ENCODE measurements around the gene ARMC12. TPM values are rescaled to one million over a fixed set of nuclear protein-coding genes. Genes with fewer than 3 reads are reported as not detected.
"Not testable (repeated sequence)": the region's sequence is repeated elsewhere in the genome, so short reads cannot be mapped to it uniquely, and the experiment has no call there.

ARMC12 gene
- total and polyA plus RNA-seq, 4 experiments from 2014 or later = 0.28 to 1.3 (median 0.69) TPM; not detected in 1

DNA sequence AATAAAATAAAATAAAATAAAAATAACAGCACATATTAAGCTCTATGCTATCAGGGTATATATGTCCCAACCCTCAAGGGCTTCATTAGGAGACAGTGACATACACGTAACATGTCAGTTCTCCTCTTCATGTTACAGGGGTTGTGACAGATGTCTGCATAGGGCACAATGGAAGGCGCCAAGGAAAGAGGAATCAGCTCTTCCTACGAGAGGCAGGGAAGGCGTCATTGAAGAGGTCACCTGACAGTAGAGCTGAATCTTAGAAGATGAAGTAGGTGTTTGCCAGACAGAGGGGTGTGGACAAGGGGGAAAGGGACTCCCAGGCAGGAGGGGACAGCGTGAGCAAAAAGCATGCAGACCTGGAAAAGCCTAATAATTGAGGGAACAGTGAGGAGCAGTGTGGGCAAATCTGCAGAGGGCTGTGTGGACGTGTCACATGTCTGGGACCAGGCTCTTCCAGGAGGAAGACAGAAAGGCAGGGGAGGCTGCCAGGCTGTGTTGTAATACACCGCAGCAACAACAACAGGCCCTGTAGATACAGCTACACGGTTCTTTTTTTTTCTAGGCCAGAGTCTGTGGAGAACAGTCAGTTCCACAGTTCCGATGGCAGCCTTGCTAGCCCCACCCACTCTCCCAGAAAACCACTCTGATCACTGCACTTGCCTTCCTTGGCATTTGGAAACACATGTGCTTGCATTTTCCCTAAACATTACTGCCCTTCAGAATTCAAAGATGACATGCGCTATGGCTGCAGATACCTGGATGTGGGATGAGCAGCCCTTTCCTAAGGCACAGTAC lies 45.6 kb upstream of the ARMC12 start:
- peaks cover 0 to 13% of the 10 kb centered on the region in 2 donors for H3K36me3 Mint-ChIP-seq

GRCh38 chr6:35694462-35694861 lies 42.4 kb upstream of the ARMC12 start:
- no peaks in the 10 kb centered on the region for H3K9me3 Mint-ChIP-seq
- no peaks in the 10 kb centered on the region for H3K27me3 Mint-ChIP-seq
- H3K36me3 Mint-ChIP-seq = no peaks in the 10 kb centered on the region
- H3K27ac ChIP-seq (ENCODE audit: low read depth, low read length) = no peak overlapping the region
- H3K4me3 ChIP-seq (ENCODE audit: low read length in 2 of 2) = no peak overlapping the region
- POLR2A ChIA-PET (ENCODE audit: partially characterized antibody) = no interaction called here
- H3K9me3 ChIP-seq (ENCODE audit: control insufficient read depth in 1 of 2, low read length in 2 of 2) = no peaks in the 10 kb centered on the region
- no peaks in the 10 kb centered on the region for H3K27me3 ChIP-seq (ENCODE audit: insufficient read depth, low read length)
- H3K4me3 Mint-ChIP-seq = no peak overlapping the region
- H3K27ac Mint-ChIP-seq = no peak overlapping the region
- H3K36me3 ChIP-seq (ENCODE audit: insufficient read depth, low read length) = no peaks in the 10 kb centered on the region
- H3K4me1 ChIP-seq (ENCODE audit: insufficient read depth, low read length) = no peaks in the 10 kb centered on the region
- no peak for DNase-seq
- peaks cover 0 to 4% (median 4%) of the 10 kb centered on the region in 4 donors for H3K4me1 Mint-ChIP-seq
- intact Hi-C loops (cut with micrococcal nuclease) = no loop called here
- CTCF ChIA-PET (ENCODE audit: partially characterized antibody) = no interaction called here

More for the DNA sequence above, 45.6 kb upstream of the ARMC12 start:
- POLR2A ChIA-PET (ENCODE audit: partially characterized antibody) = interaction anchor here (1.2 kb wide), 1 partner anchor 11 kb away, joined by 3 read pairs; no protein-coding TSS in a partner anchor
- Histone ChIP-seq H3K27ac (ENCODE audit: low read depth, low read length) (no peak overlapping the region), H3K27me3 (ENCODE audit: insufficient read depth, low read length) (no peaks in the 10 kb centered on the region), H3K9me3 (ENCODE audit: control insufficient read depth in 1 of 2, low read length in 2 of 2) (no peaks in the 10 kb centered on the region), H3K4me3 (ENCODE audit: low read length in 2 of 2) (no peak overlapping the region), H3K36me3 (ENCODE audit: insufficient read depth, low read length) (no peaks in the 10 kb centered on the region), H3K4me1 (ENCODE audit: insufficient read depth, low read length) (no peaks in the 10 kb centered on the region)
- Mint-ChIP-seq H3K4me3 (peak overlapping the region in 1 of 8 donors; percentile 11), H3K9me3 (no peaks in the 10 kb centered on the region), H3K27ac (peak overlapping the region in 3 of 7 donors; percentile 21 to 81 (median 49)), H3K4me1 (peaks cover 4 to 25% (median 8%) of the 10 kb centered on the region in 4 donors), H3K27me3 (no peaks in the 10 kb centered on the region)
- intact Hi-C loops (cut with micrococcal nuclease) = no loop called here
- CTCF ChIA-PET (ENCODE audit: partially characterized antibody) = interaction anchor here (0.9 to 1.0 kb wide), 2 partner anchors 38 to 67 kb away, joined by 3 to 4 read pairs; no protein-coding TSS in a partner anchor
- no peak for DNase-seq

DNA sequence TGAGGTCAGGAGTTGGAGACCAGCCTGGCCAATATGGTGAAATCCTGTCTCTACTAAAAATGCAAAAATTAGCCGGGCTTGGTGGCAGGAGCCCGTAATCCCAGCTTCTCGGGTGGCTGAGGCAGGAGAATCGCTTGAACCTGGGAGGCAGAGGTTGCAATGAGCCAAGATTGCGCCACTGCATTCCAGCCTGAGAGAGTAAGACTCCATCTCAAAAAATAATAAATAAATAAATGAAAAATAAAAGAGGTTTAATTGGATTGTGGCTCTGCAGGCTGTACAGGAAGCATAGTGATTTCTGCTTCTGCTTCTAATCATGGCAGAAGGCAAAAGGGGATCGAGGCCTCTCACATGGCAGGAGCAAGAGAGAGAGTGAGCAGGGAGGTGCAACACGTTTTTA lies 38.4 kb upstream of the ARMC12 start:
- H3K27me3 Mint-ChIP-seq; H3K4me3 ChIP-seq (ENCODE audit: low read length in 2 of 2); H3K4me3 Mint-ChIP-seq; H3K36me3 ChIP-seq (ENCODE audit: insufficient read depth, low read length); POLR2A ChIA-PET (ENCODE audit: partially characterized antibody); H3K9me3 Mint-ChIP-seq; H3K4me1 ChIP-seq (ENCODE audit: insufficient read depth, low read length); H3K9me3 ChIP-seq (ENCODE audit: control insufficient read depth in 1 of 2, low read length in 2 of 2); intact Hi-C loops (cut with micrococcal nuclease); H3K4me1 Mint-ChIP-seq; H3K27me3 ChIP-seq (ENCODE audit: insufficient read depth, low read length); DNase-seq; H3K27ac ChIP-seq (ENCODE audit: low read depth, low read length); CTCF ChIA-PET (ENCODE audit: partially characterized antibody); H3K36me3 Mint-ChIP-seq; H3K27ac Mint-ChIP-seq: not testable (repeated sequence)

DNA sequence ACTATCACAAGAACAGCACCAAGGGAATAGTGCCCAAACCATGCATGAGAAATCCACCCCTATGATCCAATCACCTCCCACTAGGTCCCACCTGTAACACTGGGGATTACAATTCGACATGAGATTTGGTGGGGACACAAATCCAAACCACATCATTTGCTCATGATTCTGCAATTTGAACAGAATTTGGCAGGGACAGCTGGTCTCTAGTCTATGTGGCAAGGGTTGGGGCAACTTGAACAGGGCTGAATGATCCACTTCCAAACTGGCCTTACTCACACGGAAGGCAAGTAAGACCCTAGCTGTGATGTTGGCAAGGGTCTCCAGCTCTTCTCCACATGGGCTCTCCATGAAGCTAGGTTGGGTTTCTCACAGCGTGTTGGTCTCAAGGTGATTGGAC lies 38.0 kb upstream of the ARMC12 start:
- H3K4me1 ChIP-seq (ENCODE audit: insufficient read depth, low read length) = no peaks in the 10 kb centered on the region
- peaks cover 0 to 4% (median 0%) of the 10 kb centered on the region in 8 donors for H3K9me3 Mint-ChIP-seq
- H3K36me3 Mint-ChIP-seq = no peaks in the 10 kb centered on the region
- no peak for DNase-seq
- intact Hi-C loops (cut with micrococcal nuclease) = no loop called here
- H3K4me1 Mint-ChIP-seq = peaks cover 0 to 2% (median 0%) of the 10 kb centered on the region in 4 donors
- no peak overlapping the region for H3K27ac ChIP-seq (ENCODE audit: low read depth, low read length)
- no peak overlapping the region for H3K4me3 Mint-ChIP-seq
- H3K36me3 ChIP-seq (ENCODE audit: insufficient read depth, low read length) = no peaks in the 10 kb centered on the region
- no peak overlapping the region for H3K4me3 ChIP-seq (ENCODE audit: low read length in 2 of 2)
- no peak overlapping the region for H3K27ac Mint-ChIP-seq
- no peaks in the 10 kb centered on the region for H3K27me3 ChIP-seq (ENCODE audit: insufficient read depth, low read length)
- H3K27me3 Mint-ChIP-seq = no peaks in the 10 kb centered on the region
- POLR2A ChIA-PET (ENCODE audit: partially characterized antibody) = interaction anchor here (1.2 kb wide), 1 partner anchor 9 kb away, joined by 3 read pairs; no protein-coding TSS in a partner anchor
- no peaks in the 10 kb centered on the region for H3K9me3 ChIP-seq (ENCODE audit: control insufficient read depth in 1 of 2, low read length in 2 of 2)
- CTCF ChIA-PET (ENCODE audit: partially characterized antibody) = no interaction called here

GRCh38 chr6:35703554-35703953 lies 33.3 kb upstream of the ARMC12 start:
- no peaks in the 10 kb centered on the region for H3K4me1 ChIP-seq (ENCODE audit: insufficient read depth, low read length)
- Mint-ChIP-seq H3K27ac (peak overlapping the region in 1 of 7 donors; percentile 47), H3K4me3 (no peak overlapping the region), H3K9me3 (peaks cover 0 to 6% (median under 1%) of the 10 kb centered on the region in 8 donors), H3K4me1 (peaks cover 0 to 2% (median 0%) of the 10 kb centered on the region in 4 donors), H3K36me3 (no peaks in the 10 kb centered on the region), H3K27me3 (no peaks in the 10 kb centered on the region)
- H3K27me3 ChIP-seq (ENCODE audit: insufficient read depth, low read length) = no peaks in the 10 kb centered on the region
- H3K9me3 ChIP-seq (ENCODE audit: control insufficient read depth in 1 of 2, low read length in 2 of 2) = no peaks in the 10 kb centered on the region
- intact Hi-C loops (cut with micrococcal nuclease) = no loop called here
- no peaks in the 10 kb centered on the region for H3K36me3 ChIP-seq (ENCODE audit: insufficient read depth, low read length)
- no peak for DNase-seq
- POLR2A ChIA-PET (ENCODE audit: partially characterized antibody) = interaction anchor here (0.9 kb wide), 1 partner anchor 29 kb away, joined by 3 read pairs; no protein-coding TSS in a partner anchor
- CTCF ChIA-PET (ENCODE audit: partially characterized antibody) = no interaction called here
- no peak overlapping the region for H3K27ac ChIP-seq (ENCODE audit: low read depth, low read length)
- H3K4me3 ChIP-seq (ENCODE audit: low read length in 2 of 2) = no peak overlapping the region

GRCh38 chr6:35706468-35706867 lies 30.4 kb upstream of the ARMC12 start:
- POLR2A ChIA-PET (ENCODE audit: partially characterized antibody) = no interaction called here
- H3K36me3 ChIP-seq (ENCODE audit: insufficient read depth, low read length) = no peaks in the 10 kb centered on the region
- no peak overlapping the region for H3K27ac ChIP-seq (ENCODE audit: low read depth, low read length)
- peaks cover 4 to 13% (median 9%) of the 10 kb centered on the region in 4 donors for H3K4me1 Mint-ChIP-seq
- CTCF ChIA-PET (ENCODE audit: partially characterized antibody) = no interaction called here
- DNase-seq = no peak
- no peak overlapping the region for H3K4me3 Mint-ChIP-seq
- no peak overlapping the region for H3K4me3 ChIP-seq (ENCODE audit: low read length in 2 of 2)
- no peaks in the 10 kb centered on the region for H3K36me3 Mint-ChIP-seq
- no peaks in the 10 kb centered on the region for H3K27me3 Mint-ChIP-seq
- peaks cover 0 to 6% (median 1%) of the 10 kb centered on the region in 8 donors for H3K9me3 Mint-ChIP-seq
- no peaks in the 10 kb centered on the region for H3K4me1 ChIP-seq (ENCODE audit: insufficient read depth, low read length)
- intact Hi-C loops (cut with micrococcal nuclease) = no loop called here
- no peak overlapping the region for H3K27ac Mint-ChIP-seq
- H3K9me3 ChIP-seq (ENCODE audit: control insufficient read depth in 1 of 2, low read length in 2 of 2) = no peaks in the 10 kb centered on the region
- no peaks in the 10 kb centered on the region for H3K27me3 ChIP-seq (ENCODE audit: insufficient read depth, low read length)

- Mint-ChIP-seq H3K9me3 (peaks cover 0 to 6% (median 1%) of the 10 kb centered on the region in 8 donors), H3K4me3 (no peak overlapping the region), H3K36me3 (no peaks in the 10 kb centered on the region), H3K4me1 (peaks cover 4 to 13% (median 9%) of the 10 kb centered on the region in 4 donors), H3K27me3 (no peaks in the 10 kb centered on the region), H3K27ac (no peak overlapping the region)
- no peak for DNase-seq
- Histone ChIP-seq H3K4me3 (ENCODE audit: low read length in 2 of 2) (no peak overlapping the region), H3K27ac (ENCODE audit: low read depth, low read length) (no peak overlapping the region), H3K4me1 (ENCODE audit: insufficient read depth, low read length) (no peaks in the 10 kb centered on the region), H3K36me3 (ENCODE audit: insufficient read depth, low read length) (no peaks in the 10 kb centered on the region), H3K9me3 (ENCODE audit: control insufficient read depth in 1 of 2, low read length in 2 of 2) (no peaks in the 10 kb centered on the region), H3K27me3 (ENCODE audit: insufficient read depth, low read length) (no peaks in the 10 kb centered on the region)
- intact Hi-C loops (cut with micrococcal nuclease) = no loop called here
- ChIA-PET POLR2A (ENCODE audit: partially characterized antibody) (interaction anchor here (0.6 kb wide), 1 partner anchor 91 kb away, joined by 3 read pairs; no protein-coding TSS in a partner anchor), CTCF (ENCODE audit: partially characterized antibody) (no interaction called here)
Measured at GRCh38 chr6:35707714-35708407, 29.0 kb upstream of the ARMC12 start.
